Activated effector memory CD4-positive, alpha-beta T cell treated with Interleukin-2 at 50 U/mL for 16 hours (primary cell): Measurements from ENCODE around the gene ACRBP.
A peak's percentile ranks its signal among the peaks of the same experiment; 100 is the strongest.

Source experiments
- DNase-seq: peaks from one replicate; pipeline ENCODE4 v3.0.0-alpha.2; 2020

The ACRBP gene

DNA sequence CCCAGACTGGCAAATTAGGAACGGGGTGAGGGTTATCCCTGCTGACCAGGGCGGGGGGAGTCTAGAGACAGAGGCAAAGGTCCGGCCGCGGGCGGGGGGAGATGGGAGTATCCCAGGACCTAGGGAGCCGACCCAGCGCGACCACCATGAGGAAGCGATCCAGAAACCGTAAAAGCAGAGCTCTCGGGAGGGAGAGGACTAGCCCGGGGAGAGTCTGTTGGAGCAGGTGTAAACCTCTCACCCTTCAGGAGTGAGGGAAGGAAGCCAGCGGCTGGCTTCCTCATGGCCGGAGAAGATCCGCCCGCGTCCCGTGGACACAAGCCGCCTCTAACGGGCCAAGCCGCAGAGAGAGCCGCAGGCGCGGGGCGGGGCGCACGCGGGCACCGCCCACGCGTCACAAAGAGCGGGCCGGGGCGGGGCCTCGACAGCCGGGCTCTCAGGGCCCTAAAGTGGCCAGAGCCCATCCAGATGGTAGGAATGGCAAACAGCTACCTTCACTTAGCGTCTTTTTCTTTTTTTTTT is at the start of gene ACRBP:
Gene ACRBP, minus strand, starts transcription at position 350 of the 522 bp plus-strand sequence. Its CDS starts 66 bp downstream, at position 284.
- DNase-seq = no peak

GRCh38 chr12:6695313-6696045 is 48.2 kb upstream of the ACRBP start:
- no peak for DNase-seq

- no peak for DNase-seq
Measured at GRCh38 chr12:6694701-6695100, 47.5 kb upstream of the ACRBP start.

DNA sequence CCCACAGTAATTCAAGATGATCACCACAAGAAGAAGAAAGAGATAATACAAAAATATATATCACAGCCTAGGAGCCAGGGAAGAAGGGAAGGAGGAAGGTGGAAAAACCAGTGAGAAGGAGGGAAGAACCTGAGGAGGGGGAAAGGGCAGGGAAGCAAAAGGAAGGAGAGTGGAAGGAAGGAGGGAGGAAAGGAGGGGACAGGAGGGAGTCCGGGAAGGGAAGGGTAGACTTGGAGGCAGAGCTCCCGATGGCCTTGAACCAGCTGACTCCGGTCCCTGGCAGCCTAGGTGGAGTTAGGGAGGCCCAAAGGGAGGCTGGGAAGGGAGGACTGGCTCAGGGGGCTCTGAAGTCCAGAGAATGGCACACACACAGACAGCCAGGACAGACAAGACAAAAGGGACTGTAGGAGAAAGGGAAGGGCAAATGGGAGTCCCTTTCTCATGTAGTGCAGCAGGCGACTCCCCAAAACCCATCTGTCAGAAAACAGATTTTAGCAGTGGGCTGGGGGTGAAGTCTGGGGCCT is 46.7 kb upstream of the ACRBP start:
- no peak for DNase-seq

DNA sequence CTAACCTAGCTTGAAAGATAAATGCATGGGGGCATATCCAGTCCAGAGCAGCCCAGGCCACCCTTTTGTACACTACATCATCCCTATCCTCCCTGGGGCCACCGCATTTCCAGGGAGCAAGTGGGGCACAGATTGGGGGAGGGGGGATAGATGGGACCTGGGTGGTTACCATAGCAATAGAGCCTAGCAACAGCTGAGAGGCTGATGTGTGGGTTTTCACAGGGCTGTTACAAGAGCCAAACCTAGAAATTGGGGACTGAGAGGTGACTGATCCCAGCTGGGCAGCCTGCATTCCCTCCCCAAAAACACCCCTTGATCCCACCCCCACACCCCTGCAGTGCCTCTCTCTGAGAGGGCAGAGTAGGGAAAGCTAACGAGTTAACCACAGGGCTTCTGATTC is 45.7 kb upstream of the ACRBP start:
- DNase-seq = no peak

DNA sequence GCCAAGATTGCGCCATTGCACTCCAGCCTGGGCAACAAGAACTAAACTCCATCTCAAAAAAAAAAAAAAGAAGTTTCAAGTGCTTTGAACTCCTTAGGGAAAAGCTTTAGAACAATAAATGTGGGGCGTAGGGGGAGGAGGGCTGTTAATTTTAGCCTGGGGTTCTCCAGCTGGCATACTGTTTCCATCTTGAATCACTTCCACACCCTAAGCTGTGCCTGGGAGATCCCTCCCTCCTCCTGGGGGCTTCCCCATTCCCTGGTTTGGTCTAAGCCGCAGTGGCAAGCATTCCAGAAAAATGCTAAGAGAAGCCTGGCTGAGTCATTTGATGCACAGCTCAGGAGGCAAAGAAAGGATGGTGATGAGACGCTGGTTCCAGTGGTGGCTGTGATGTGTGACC is 44.2 kb upstream of the ACRBP start:
- DNase-seq = no peak

- DNase-seq = peak; percentile 93
Measured at GRCh38 chr12:6688999-6689882, 42.0 kb upstream of the ACRBP start, which contains the start of gene ZNF384. Gene ZNF384 (minus strand): TSS chr12:6689375. CDS start chr12:6679520, 9,855 bp downstream.

DNA sequence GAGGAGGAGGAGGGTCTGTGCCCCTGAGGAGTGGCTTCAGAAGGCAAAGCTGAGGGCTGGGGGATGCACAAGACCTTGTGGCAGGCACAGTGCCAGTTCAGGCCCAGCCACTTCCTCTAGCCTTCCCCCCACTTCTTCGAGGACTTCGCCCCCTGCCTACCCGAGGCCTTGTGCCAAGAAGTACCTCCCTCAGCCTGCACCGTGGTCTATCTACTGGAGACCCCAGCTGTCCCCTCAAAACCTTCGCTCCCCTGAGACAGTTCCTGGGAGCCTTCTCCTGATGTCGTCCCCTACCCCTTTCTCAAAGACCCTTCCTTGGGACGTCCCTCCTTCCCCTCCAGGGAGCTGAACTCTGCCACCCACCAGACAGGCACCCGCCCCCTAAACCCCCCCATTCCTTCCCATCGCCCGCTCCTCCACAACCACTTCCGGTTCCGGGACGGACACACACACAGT is 41.3 kb upstream of the ACRBP start:
- DNase-seq = no peak

GRCh38 chr12:6685814-6686213 is 38.6 kb upstream of the ACRBP start:
- no peak for DNase-seq

- no peak for DNase-seq
Measured at GRCh38 chr12:6684609-6685008, 37.4 kb upstream of the ACRBP start.

- no peak for DNase-seq
Measured at GRCh38 chr12:6676962-6677361, 29.7 kb upstream of the ACRBP start.

GRCh38 chr12:6672143-6672542 is 24.9 kb upstream of the ACRBP start:
- no peak for DNase-seq

GRCh38 chr12:6667559-6668210 is 20.5 kb upstream of the ACRBP start:
- no peak for DNase-seq

- no peak for DNase-seq
Measured at GRCh38 chr12:6666211-6666610, 19.0 kb upstream of the ACRBP start.

- DNase-seq = no peak
Measured at GRCh38 chr12:6664902-6665301, 17.7 kb upstream of the ACRBP start.

- peak; percentile 92 for DNase-seq
Measured at GRCh38 chr12:6662906-6663742, 15.9 kb upstream of the ACRBP start, which contains the start of gene ING4. Gene ING4 (minus strand): TSS chr12:6663119. CDS start chr12:6663101, 18 bp downstream.

DNA sequence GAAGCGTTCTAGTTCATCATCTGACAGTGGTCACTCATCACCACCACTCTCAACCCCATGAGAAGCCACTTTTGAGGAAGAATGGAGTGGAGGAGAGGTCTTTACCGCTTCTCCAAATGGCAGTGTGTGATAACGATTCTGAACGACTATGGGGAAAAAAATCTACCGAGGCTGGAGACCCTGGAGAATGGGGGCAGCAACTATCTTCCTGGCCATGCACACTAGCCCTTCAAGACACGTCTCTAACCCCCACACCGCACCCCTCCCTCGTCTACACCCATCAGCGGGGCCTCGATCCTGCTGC is 15.3 kb upstream of the ACRBP start:
- no peak for DNase-seq

GRCh38 chr12:6653987-6654386 is 6.8 kb upstream of the ACRBP start:
- DNase-seq = no peak

DNA sequence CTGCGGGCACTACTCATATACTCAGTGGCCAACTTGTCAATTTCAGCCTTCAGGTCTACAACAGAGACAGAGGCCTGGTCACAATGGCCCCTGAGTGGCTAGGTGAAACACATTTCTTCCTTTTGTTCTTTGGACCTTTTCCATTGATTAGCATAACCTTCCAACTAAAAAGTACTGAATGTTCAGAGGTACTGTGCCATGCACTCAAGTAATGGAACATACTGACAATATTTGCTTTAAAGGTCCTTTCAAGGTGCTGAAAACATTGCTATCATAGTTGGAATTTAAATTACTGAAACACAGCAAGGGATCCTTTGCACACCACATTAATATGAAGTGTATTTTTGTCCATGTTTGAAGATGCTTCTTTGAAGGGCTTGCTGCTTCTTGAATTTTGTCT is 6.1 kb upstream of the ACRBP start:
- DNase-seq = no peak

DNA sequence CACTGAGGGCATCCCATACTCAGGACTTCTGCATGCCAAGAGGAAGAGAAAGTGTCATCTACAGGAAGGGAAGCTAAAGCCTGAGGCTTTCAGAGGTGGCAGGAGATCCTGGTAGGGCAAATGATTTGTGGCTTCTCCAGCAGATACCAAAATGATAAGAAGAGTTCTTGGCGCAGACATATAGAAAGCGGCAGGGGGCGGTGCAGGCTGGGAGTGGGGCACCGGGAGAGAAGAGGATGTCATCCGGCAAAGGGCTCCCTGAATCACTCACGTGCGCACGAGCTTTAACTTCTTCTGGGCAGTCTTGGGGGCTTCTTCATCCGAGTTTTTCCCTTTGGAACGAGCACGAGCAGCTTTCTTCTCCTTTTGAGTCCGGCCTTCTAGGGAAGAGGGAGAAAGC is 5.2 kb upstream of the ACRBP start:
- DNase-seq = no peak

GRCh38 chr12:6650832-6651231 is 3.6 kb upstream of the ACRBP start:
- DNase-seq = no peak
